HUDEP-2 (cell line): Measurements from ENCODE around the gene DEDD.
"Not testable (repeated sequence)": the region's sequence is repeated elsewhere in the genome, so short reads cannot be mapped to it uniquely, and the experiment has no call there.

Experiments used
- DNase-seq, 76 experiments: peaks; one replicate each; lab custom pipeline; 2025; ENCODE audit not compliant: unreplicated experiment in 76 of 76; lab: John Stamatoyannopoulos, UW

The DEDD gene

GRCh38 chr1:161130266-161130665, 2.2 kb downstream of the DEDD start:
- DNase-seq, result no peak

- DNase-seq, result peak in 1 of 76 experiments; percentile 4
Measured at GRCh38 chr1:161128591-161129420, 3.7 kb downstream of the DEDD start.

- DNase-seq, result no peak
Measured at GRCh38 chr1:161127649-161128048, 4.8 kb downstream of the DEDD start.

GRCh38 chr1:161122967-161123366, 9.5 kb downstream of the DEDD start:
- no peak for DNase-seq

- no peak for DNase-seq
Measured at GRCh38 chr1:161121834-161122233, 10.6 kb downstream of the DEDD start.

- no peak for DNase-seq
Measured at GRCh38 chr1:161121042-161121650, 11.3 kb downstream of the DEDD start.

- peak in 73 of 76 experiments; percentile 18 to 74 (median 56) for DNase-seq
Measured at GRCh38 chr1:161119092-161119903, 13.2 kb downstream of the DEDD start.

- peak in 71 of 76 experiments; percentile 12 to 85 (median 61) for DNase-seq
Measured at GRCh38 chr1:161117759-161118581, 14.5 kb downstream of the DEDD start, which contains the start of the genes NIT1 and PFDN2. Gene NIT1 (plus strand): TSS chr1:161118105. CDS start chr1:161118177, 72 bp downstream. Gene PFDN2 (minus strand): TSS chr1:161118037. CDS start chr1:161118026, 11 bp downstream.

- DNase-seq, result not testable (repeated sequence)
Measured at GRCh38 chr1:161115961-161116360, 16.5 kb downstream of the DEDD start.

- no peak for DNase-seq
Measured at GRCh38 chr1:161115132-161115711, 17.2 kb downstream of the DEDD start.

- DNase-seq, result no peak
Measured at GRCh38 chr1:161114556-161114955, 17.9 kb downstream of the DEDD start.

- no peak for DNase-seq
Measured at GRCh38 chr1:161113915-161114314, 18.6 kb downstream of the DEDD start.

GRCh38 chr1:161111527-161111926, 20.9 kb downstream of the DEDD start:
- DNase-seq, result no peak

- DNase-seq, result no peak
Measured at GRCh38 chr1:161111117-161111516, 21.4 kb downstream of the DEDD start.

GRCh38 chr1:161106431-161106830, 26.0 kb downstream of the DEDD start:
- DNase-seq, result no peak

GRCh38 chr1:161100556-161100955, 31.9 kb downstream of the DEDD start:
- no peak for DNase-seq

- DNase-seq, result no peak
Measured at GRCh38 chr1:161099090-161099802, 33.2 kb downstream of the DEDD start.

- DNase-seq, result peak in 12 of 76 experiments; percentile 6 to 38 (median 20)
Measured at GRCh38 chr1:161098210-161099068, 34.0 kb downstream of the DEDD start, which contains the start of gene KLHDC9. Gene KLHDC9 (plus strand): TSS chr1:161098361. CDS start chr1:161098536, 175 bp downstream.
